GM18868 (cell line): ENCODE measurements around the gene KLHL21.
"Not testable (repeated sequence)": the region's sequence is repeated elsewhere in the genome, so short reads cannot be mapped to it uniquely, and the experiment has no call there.

Experiments
- ATAC-seq: cut with Tn5 transposase; IDR thresholded peaks from one replicate; pipeline ENCODE4 v1.9.1; 2021; ENCODE audit warnings: mild to moderate bottlenecking, moderate library complexity; ENCODE audit not compliant: unreplicated experiment

The KLHL21 gene

GRCh38 chr1:6602669-6603237, at the start of gene KLHL21:
KLHL21 (minus strand) TSS chr1:6602869; CDS start chr1:6602817, 52 bp downstream.
- peak; percentile 55 for ATAC-seq

DNA sequence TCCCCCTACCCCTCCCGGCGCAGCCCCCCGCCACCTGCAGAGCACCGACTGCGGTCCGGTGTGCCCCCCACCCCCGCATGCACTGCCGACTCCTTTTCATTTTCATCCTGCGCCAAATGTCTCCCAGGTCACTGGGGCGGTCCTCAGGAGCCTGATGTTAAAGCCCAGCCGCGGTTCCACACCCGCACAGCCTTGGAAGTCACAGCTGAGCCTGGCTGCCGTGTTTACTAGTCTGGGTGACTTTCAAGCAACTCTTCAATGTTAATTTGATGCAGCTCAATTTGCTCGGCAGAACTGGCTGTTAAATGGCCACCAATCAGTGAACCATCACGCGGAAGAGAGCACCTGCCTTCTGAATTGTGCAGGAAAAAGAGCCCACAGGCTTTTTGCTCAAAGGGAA, 49.2 kb upstream of the KLHL21 start:
- ATAC-seq: no peak

GRCh38 chr1:6648556-6648955, 45.9 kb upstream of the KLHL21 start:
- ATAC-seq: no peak

- ATAC-seq: no peak
These were observed 44.0 kb upstream of the KLHL21 start for GRCh38 chr1:6646499-6647148.

DNA sequence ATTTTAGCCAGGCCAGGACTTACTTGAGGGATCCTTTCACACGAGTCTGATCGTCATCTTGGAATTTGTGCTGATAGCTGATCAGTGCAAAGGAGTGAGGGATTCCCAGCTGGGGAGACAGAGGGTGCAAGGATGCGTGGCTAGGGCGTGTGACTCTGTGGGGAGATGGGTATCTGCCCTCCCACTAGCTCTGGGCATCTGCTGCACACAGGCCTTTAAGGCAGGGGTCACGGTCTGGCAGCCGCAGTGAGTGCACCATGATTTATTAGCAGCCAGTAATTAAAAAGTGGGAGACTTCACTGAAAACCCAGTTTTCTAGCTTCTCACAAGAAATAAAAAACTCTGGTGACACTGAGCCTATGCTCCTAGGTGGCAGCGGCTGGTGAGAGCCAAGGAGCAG, 42.3 kb upstream of the KLHL21 start:
- ATAC-seq: no peak

DNA sequence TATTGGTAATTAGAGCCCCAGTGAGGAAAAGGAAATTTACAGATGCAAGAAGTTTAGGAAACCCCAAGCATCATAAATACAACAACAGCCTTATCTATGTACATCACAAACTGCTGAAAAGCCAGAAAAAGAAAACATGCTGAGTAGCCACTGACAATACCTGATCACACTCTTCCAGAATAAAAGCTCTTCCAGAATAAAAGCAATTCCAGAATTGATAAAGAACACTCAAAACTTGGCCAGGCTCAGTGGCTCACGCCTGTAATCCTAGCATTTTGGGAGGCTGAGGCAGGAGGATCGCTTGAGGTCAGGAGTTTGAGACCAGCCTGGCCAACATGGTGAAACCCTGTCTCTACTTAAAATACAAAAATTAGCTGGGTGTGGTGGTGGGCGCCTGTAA, 38.2 kb upstream of the KLHL21 start:
- not testable (repeated sequence) for ATAC-seq

GRCh38 chr1:6638226-6638625, 35.6 kb upstream of the KLHL21 start:
- no peak for ATAC-seq

GRCh38 chr1:6637770-6638169, 35.1 kb upstream of the KLHL21 start:
- no peak for ATAC-seq

DNA sequence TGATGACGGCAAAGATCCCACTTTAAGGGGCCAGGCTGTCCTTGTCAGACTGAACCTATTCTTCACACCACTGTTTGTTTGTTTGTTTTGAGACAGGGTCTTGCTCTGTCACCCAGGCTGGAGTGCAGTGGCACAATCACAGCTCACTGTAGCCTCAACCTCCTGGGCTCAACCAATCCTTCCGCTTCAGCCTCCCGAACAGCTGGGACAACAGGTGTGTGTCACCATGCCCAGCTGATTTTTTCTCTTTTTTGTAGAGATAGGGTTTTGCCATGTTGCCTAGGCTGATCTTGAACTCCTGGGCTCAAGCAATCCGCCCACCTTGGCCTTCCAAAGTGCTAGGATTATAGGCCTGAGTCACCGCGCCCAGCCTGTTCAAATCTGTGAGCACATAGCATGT, 34.1 kb upstream of the KLHL21 start:
- not testable (repeated sequence) for ATAC-seq

DNA sequence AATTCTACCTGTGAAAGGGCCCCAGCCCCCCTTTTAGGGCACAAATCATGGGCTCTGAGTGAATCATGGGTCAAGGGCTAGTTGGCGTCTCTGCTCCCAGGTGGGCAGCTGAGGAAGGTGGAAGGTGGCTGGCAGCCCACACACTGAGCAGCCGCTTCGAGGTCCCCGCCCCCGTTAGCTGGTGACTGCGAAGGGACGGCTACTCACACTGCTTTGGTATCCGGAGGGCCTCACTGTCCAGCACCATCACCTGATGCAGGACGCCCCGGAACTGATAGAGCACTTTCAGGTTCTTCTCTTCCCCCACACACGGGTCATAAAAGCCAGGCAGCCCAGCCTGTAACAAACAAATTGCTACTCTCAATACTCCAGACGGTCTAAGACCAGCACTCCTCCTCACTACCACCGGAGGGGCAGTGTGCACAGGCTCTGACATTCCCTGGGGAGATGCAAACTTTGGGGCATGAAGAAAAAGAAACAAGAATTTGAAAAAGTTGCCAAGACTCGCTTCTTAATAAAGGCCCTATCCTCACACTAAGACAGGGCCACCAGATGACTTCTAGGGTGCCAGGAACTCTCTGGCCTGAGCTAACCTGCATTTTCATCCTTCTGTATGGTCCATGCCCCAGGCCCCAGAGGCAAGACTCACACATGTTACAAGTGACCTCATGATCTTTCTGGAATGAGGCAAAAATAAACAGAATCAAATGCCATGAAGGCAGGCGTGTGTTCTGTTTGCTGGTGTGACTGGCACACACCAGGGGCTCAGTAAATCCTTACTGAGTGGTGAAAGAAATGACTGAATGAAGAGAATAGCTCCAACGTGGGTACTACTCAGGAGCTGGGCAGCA, 33.5 kb upstream of the KLHL21 start:
- ATAC-seq: no peak

GRCh38 chr1:6635161-6635909, 32.7 kb upstream of the KLHL21 start:
- no peak for ATAC-seq

- no peak for ATAC-seq
These were observed 31.8 kb upstream of the KLHL21 start for GRCh38 chr1:6634371-6635052.

DNA sequence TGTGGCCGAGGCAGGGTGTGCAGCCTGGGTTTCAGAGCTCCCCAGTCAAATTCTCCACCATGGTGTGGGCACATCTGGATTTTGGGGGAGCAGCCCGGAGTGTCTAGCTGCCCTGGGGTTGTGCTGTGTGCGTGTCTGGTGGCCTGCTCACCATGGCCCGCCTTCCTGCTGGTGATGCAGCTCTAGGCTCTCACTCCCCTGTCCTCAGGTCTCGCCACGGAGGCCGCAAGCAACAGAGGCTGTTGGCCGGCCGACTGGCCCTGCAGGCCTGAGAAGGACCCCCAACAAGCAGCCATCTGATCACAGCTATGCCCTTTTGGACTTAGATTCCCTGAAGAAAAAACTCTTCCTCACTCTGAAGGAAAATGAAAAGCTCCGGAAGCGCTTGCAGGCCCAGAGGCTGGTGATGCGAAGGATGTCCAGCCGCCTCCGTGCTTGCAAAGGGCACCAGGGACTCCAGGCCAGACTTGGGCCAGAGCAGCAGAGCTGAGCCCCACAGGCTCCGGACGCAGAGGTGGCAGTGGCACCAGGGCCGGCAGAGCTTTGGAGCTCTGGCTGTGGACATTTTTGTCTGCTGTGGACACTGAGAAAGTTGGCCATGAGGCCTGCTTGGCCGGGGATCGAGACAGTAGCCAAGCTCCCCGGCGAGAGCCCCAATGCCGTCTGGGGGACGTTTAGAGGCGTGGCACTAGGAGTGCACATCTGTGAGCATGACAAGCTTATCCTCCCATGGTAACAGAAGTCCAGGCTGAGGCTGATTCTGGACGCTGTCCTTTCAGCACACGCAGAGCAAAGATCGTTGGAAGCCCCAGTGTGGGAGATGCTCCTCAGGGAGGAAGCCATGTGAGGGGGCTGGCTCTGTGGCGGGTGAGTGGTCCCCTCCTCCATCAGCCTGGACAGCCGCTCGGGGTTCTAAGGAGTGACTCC, 30.2 kb upstream of the KLHL21 start:
- no peak for ATAC-seq

DNA sequence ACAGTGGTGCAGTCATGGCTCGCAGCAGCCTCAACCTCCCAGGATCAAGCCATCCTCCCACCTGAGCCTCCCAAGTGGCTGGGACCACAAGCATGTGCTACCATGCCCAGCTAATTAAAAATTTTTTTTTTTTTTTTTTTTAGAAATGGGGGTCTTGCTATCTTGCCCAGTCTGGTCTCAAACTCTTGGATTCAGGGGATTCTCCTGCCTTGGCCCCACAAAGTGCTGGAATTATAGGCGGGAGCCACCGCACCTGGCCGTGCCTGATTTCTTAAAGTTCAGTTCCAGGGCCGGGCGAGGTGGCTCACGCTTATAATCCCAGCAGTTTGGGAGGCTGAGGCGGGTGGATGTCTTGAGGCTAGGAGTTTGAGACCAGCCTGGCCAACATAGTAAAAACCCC, 28.4 kb upstream of the KLHL21 start:
- ATAC-seq: no peak

DNA sequence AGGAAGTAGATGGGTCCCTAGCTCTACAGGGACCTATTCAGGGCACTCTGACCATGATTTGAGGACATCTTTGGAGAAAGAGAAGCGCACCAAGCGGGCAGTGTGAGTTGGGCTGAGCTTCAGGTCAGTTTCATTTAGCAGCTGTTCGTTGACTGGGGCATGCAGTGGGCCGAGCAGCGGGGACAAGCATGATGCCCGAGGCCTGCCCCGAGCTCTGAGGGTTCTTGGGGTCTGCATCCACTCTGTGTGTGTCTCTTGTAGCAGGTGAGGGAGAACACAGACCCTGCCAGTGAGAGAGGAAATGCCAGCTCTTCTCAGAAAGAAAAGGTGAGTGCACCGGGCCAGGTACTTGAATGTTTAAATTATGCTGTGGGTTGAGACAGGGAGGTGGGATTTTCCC, 27.4 kb upstream of the KLHL21 start:
- ATAC-seq: no peak

DNA sequence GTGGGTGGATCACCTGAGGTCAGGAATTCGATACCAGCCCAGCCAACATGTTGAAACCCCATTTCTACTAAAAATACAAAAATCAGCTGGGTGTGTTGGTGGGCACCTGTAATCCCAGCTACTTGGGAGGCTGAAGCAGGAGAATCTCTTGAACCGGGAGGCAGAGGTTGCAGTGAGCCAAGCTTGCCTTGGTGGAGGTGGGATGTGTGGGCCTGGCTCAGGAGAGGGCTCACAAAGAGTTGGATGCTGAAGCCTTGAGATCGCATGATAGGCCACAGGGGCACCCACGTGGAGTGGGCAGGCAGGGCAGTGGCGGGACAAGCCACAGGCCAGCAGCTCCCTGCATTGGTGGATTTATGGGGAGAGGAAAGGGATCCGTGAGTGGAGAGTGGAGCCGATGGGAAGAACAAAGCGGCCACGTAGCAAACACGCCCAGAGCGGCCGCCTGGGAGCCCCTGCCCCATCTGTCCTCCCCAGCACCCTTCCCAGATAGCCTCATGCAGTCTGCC, 26.4 kb upstream of the KLHL21 start:
- ATAC-seq: no peak

- ATAC-seq: no peak
These were observed 25.3 kb upstream of the KLHL21 start for GRCh38 chr1:6627841-6628545.

GRCh38 chr1:6627031-6627430, 24.4 kb upstream of the KLHL21 start:
- ATAC-seq: no peak
